Smooth muscle cell (in vitro differentiated cells): ENCODE data around the gene DTX3L. TPM values are rescaled to one million over a fixed set of nuclear protein-coding genes. Genes with fewer than 3 reads are reported as not detected.

ENCODE experiments used
- DNase-seq: peaks from one replicate; lab custom pipeline; 2025; ENCODE audit not compliant: unreplicated experiment; lab: John Stamatoyannopoulos, UW
- H2AFZ ChIP-seq: fragments of 200-600 bp; sonication (generic); 2 replicates; pipeline ENCODE4 v1.6.0; 2016; ENCODE audit warnings: antibody characterized with exemption, low read depth, mild to moderate bottlenecking
- H3F3A ChIP-seq: fragments of 200-600 bp; sonication (generic); 2 replicates; pipeline ENCODE4 v1.6.0; 2017; ENCODE audit warnings: antibody characterized with exemption, low read depth
- H3K27ac ChIP-seq: fragments of 200-600 bp; sonication (generic); 2 replicates; pipeline ENCODE4 v1.5.1; 2016; ENCODE audit warnings: low read depth, mild to moderate bottlenecking
- H3K27me3 ChIP-seq: fragments of 200-600 bp; sonication (generic); 2 replicates; pipeline ENCODE4 v1.6.1; 2016; ENCODE audit warnings: low read depth, mild to moderate bottlenecking
- H3K36me3 ChIP-seq: fragments of 200-600 bp; sonication (generic); 2 replicates; pipeline ENCODE4 v1.5.1; 2016; ENCODE audit warnings: low read depth
- H3K4me1 ChIP-seq: fragments of 200-600 bp; sonication (generic); 2 replicates; pipeline ENCODE4 v1.5.1; 2016; ENCODE audit warnings: low read depth
- H3K4me2 ChIP-seq: fragments of 200-600 bp; sonication (generic); 2 replicates; pipeline ENCODE4 v1.6.0; 2016; ENCODE audit warnings: mild to moderate bottlenecking
- H3K4me3 ChIP-seq: fragments of 200-600 bp; sonication (generic); 2 replicates; pipeline ENCODE4 v1.5.1; 2016; ENCODE audit warnings: mild to moderate bottlenecking
- H3K79me2 ChIP-seq: fragments of 200-600 bp; sonication (generic); 2 replicates; pipeline ENCODE4 v1.6.0; 2016; ENCODE audit warnings: low read depth, mild to moderate bottlenecking
- H3K9ac ChIP-seq: fragments of 200-600 bp; sonication (generic); 2 replicates; pipeline ENCODE4 v1.6.0; 2016; ENCODE audit warnings: low read depth
- H3K9me3 ChIP-seq: fragments of 200-600 bp; sonication (generic); replicated peaks from 2 replicates; pipeline ENCODE4 v1.5.1; 2016; ENCODE audit warnings: low read depth
- H4K20me1 ChIP-seq: fragments of 200-600 bp; sonication (generic); 2 replicates; pipeline ENCODE4 v1.6.0; 2016; ENCODE audit warnings: low read depth
- CTCF ChIP-seq: fragments of 200-600 bp; sonication (generic); IDR thresholded peaks from 2 replicates; pipeline ENCODE4 v1.5.1; 2017; ENCODE audit warnings: borderline replicate concordance, mild to moderate bottlenecking, antibody characterized with exemption; ENCODE audit not compliant: insufficient read depth, poor library complexity, severe bottlenecking
- WGBS: methylation state at CpG from one replicate; pipeline ENCODE4 v1.1.7; 2016; ENCODE audit warnings: low lambda C conversion rate; 5-methylcytosine and 5-hydroxymethylcytosine counted together
- polyA plus RNA-seq: library from polyadenylated mRNA; unstranded; fragments of >200 nt; fragmentation: Nextera tagmentation; extraction: Ambion mirVana; gene quantifications from 2 replicates; pipeline ENCODE4 v1.2.1, GENCODE V29; 2016
- total RNA-seq: library from RNA; depleted of rRNA; stranded (reverse); fragments of >200 nt; gene quantifications from 2 replicates; pipeline ENCODE4 v1.2.3, GENCODE V29; 2014

Gene DTX3L
- total and polyA plus RNA-seq, 2 experiments from 2014 or later: 2.2 to 6.4 TPM

GRCh38 chr3:122590610-122591009, 26.5 kb downstream of the DTX3L start:
- no peak for DNase-seq
- no peak for TF ChIP-seq CTCF
- Histone ChIP-seq H3F3A (no peaks in the 10 kb centered on the region), H2AFZ (no peak overlapping the region), H3K36me3 (no peaks in the 10 kb centered on the region), H3K27ac (no peak overlapping the region), H4K20me1 (no peaks in the 10 kb centered on the region), H3K4me1 (no peaks in the 10 kb centered on the region), H3K4me2 (no peak overlapping the region), H3K79me2 (no peaks in the 10 kb centered on the region), H3K27me3 (peaks cover 2% of the 10 kb centered on the region), H3K4me3 (no peak overlapping the region), H3K9me3 (no peaks in the 10 kb centered on the region), H3K9ac (no peak overlapping the region)
- 91% methylated on average over 2 of the region's 2 CpGs for WGBS

GRCh38 chr3:122594025-122594424, 29.9 kb downstream of the DTX3L start:
- Histone ChIP-seq H4K20me1 (no peaks in the 10 kb centered on the region), H3K4me2 (no peak overlapping the region), H3K4me1 (no peaks in the 10 kb centered on the region), H3K4me3 (no peak overlapping the region), H3K27ac (no peak overlapping the region), H3K9ac (no peak overlapping the region), H3K27me3 (peaks cover 2% of the 10 kb centered on the region), H3F3A (no peaks in the 10 kb centered on the region), H3K36me3 (no peaks in the 10 kb centered on the region), H3K9me3 (no peaks in the 10 kb centered on the region), H3K79me2 (no peaks in the 10 kb centered on the region), H2AFZ (no peak overlapping the region)
- no peak for DNase-seq
- TF ChIP-seq CTCF: no peak

GRCh38 chr3:122598151-122598550, 34.0 kb downstream of the DTX3L start:
- H3K4me2 ChIP-seq: no peak overlapping the region
- no peak overlapping the region for H3K9ac ChIP-seq
- H3K27ac ChIP-seq: no peak overlapping the region
- H3K4me3 ChIP-seq: no peak overlapping the region
- no peaks in the 10 kb centered on the region for H3K79me2 ChIP-seq
- no peak overlapping the region for H2AFZ ChIP-seq
- no peak for TF ChIP-seq CTCF
- H3K36me3 ChIP-seq: no peaks in the 10 kb centered on the region
- H3K27me3 ChIP-seq: peaks cover 2% of the 10 kb centered on the region
- no peak for DNase-seq
- H3K4me1 ChIP-seq: no peaks in the 10 kb centered on the region
- no peaks in the 10 kb centered on the region for H4K20me1 ChIP-seq
- H3K9me3 ChIP-seq: no peaks in the 10 kb centered on the region
- H3F3A ChIP-seq: no peaks in the 10 kb centered on the region
- WGBS: 87% methylated on average over 3 of the region's 3 CpGs

GRCh38 chr3:122598556-122598955, 34.4 kb downstream of the DTX3L start:
- no peaks in the 10 kb centered on the region for H3K79me2 ChIP-seq
- H2AFZ ChIP-seq: no peak overlapping the region
- no peak overlapping the region for H3K4me2 ChIP-seq
- H3K9ac ChIP-seq: no peak overlapping the region
- no peak for TF ChIP-seq CTCF
- DNase-seq: no peak
- no peaks in the 10 kb centered on the region for H3K36me3 ChIP-seq
- H3K27me3 ChIP-seq: peaks cover 2% of the 10 kb centered on the region
- no peaks in the 10 kb centered on the region for H3K4me1 ChIP-seq
- H3K27ac ChIP-seq: no peak overlapping the region
- H4K20me1 ChIP-seq: no peaks in the 10 kb centered on the region
- H3K9me3 ChIP-seq: no peaks in the 10 kb centered on the region
- H3F3A ChIP-seq: no peaks in the 10 kb centered on the region
- 71% methylated on average over 4 of the region's 4 CpGs for WGBS
- no peak overlapping the region for H3K4me3 ChIP-seq
